HG03378 (cell line): ENCODE results near the gene RANGRF.

ENCODE experiments used
- ATAC-seq: cut with Tn5 transposase; IDR thresholded peaks from one replicate; pipeline ENCODE4 v1.9.1; 2021; ENCODE audit warnings: mild to moderate bottlenecking, moderate library complexity; ENCODE audit not compliant: unreplicated experiment

Gene RANGRF

GRCh38 chr17:8312726-8313600, 24.5 kb downstream of the RANGRF start:
- no peak for ATAC-seq

GRCh38 chr17:8314797-8315763, 26.6 kb downstream of the RANGRF start:
- ATAC-seq = no peak

GRCh38 chr17:8315764-8316217, 27.3 kb downstream of the RANGRF start:
- ATAC-seq = no peak

GRCh38 chr17:8318010-8318935, 29.8 kb downstream of the RANGRF start:
- no peak for ATAC-seq

GRCh38 chr17:8320262-8320661, 31.8 kb downstream of the RANGRF start:
- no peak for ATAC-seq

GRCh38 chr17:8320990-8321389, 32.5 kb downstream of the RANGRF start:
- ATAC-seq = no peak

- no peak for ATAC-seq
Measured at GRCh38 chr17:8322061-8322460, 33.6 kb downstream of the RANGRF start.

GRCh38 chr17:8324132-8324531, 35.7 kb downstream of the RANGRF start:
- no peak for ATAC-seq

- ATAC-seq = no peak
Measured at GRCh38 chr17:8324923-8325322, 36.5 kb downstream of the RANGRF start.

GRCh38 chr17:8326511-8327302, 38.2 kb downstream of the RANGRF start:
- ATAC-seq = no peak

GRCh38 chr17:8327303-8327649, 38.8 kb downstream of the RANGRF start:
- ATAC-seq = no peak

- ATAC-seq = no peak
Measured at GRCh38 chr17:8332128-8332527, 43.7 kb downstream of the RANGRF start.

- no peak for ATAC-seq
Measured at GRCh38 chr17:8332688-8333087, 44.2 kb downstream of the RANGRF start.

GRCh38 chr17:8333281-8333680, 44.8 kb downstream of the RANGRF start:
- no peak for ATAC-seq

- ATAC-seq = no peak
Measured at GRCh38 chr17:8337802-8338752, 49.6 kb downstream of the RANGRF start.

- no peak for ATAC-seq
Measured at GRCh38 chr17:8338753-8339140, 50.3 kb downstream of the RANGRF start.

- ATAC-seq = no peak
Measured at GRCh38 chr17:8339540-8339939, 51.1 kb downstream of the RANGRF start, which contains the start of gene ODF4. Gene ODF4 (plus strand): TSS chr17:8339840. CDS start chr17:8340052, 212 bp downstream.
